ENCODE results near the gene PDCL2. TPM values are rescaled to one million over a fixed set of nuclear protein-coding genes. Genes with fewer than 3 reads are reported as not detected.

Gene PDCL2
- total RNA-seq, 2 donors from 2014 or later: not detected

Other genes with a start within 250 kb of the PDCL2 start
- gene SRD5A3, start 246.0 kb downstream of the PDCL2 start, total RNA-seq: 1 to 10 TPM; 5.1 to 7.7 TPM
- 10 to 100 TPM; 60.5 to 81.9 TPM for gene TMEM165, start 196.3 kb downstream of the PDCL2 start, total RNA-seq
- 10 to 100 TPM in 1 of 2 donors, 1 to 10 TPM in 1; 9.9 to 16.3 TPM for gene CLOCK, start 45.3 kb downstream of the PDCL2 start, total RNA-seq
- gene NMU, start 44.1 kb upstream of the PDCL2 start, total RNA-seq: 1 to 10 TPM in 1 of 2 donors, under 1 TPM in 1; 0.53 to 1.0 TPM
- gene EXOC1L, start 227.5 kb upstream of the PDCL2 start, total RNA-seq: not detected

Data from activated T-helper 17 cell treated with anti-CD3 and anti-CD28 coated beads, Interleukin-2, amount 50 U/mL, for 72 hours (primary cell).